HG02981 (cell line): Measurements from ENCODE around the gene PKNOX2.

Experiments used
- ATAC-seq: cut with Tn5 transposase; IDR thresholded peaks from one replicate; pipeline ENCODE4 v1.9.1; 2021; ENCODE audit warnings: mild to moderate bottlenecking, moderate library complexity; ENCODE audit not compliant: unreplicated experiment

PKNOX2 gene

GRCh38 chr11:125373426-125374391 is 209.2 kb downstream of the PKNOX2 start:
- no peak for ATAC-seq

- no peak for ATAC-seq
Measured at GRCh38 chr11:125374398-125374797, 209.8 kb downstream of the PKNOX2 start.

- ATAC-seq: no peak
Measured at GRCh38 chr11:125375146-125375545, 210.6 kb downstream of the PKNOX2 start.

- no peak for ATAC-seq
Measured at GRCh38 chr11:125376117-125376516, 211.6 kb downstream of the PKNOX2 start.

- no peak for ATAC-seq
Measured at GRCh38 chr11:125376856-125377255, 212.3 kb downstream of the PKNOX2 start.

GRCh38 chr11:125378083-125378482 is 213.5 kb downstream of the PKNOX2 start:
- no peak for ATAC-seq

GRCh38 chr11:125378571-125378970 is 214.0 kb downstream of the PKNOX2 start:
- no peak for ATAC-seq

- ATAC-seq: no peak
Measured at GRCh38 chr11:125379565-125379964, 215.0 kb downstream of the PKNOX2 start.

GRCh38 chr11:125379981-125380380 is 215.4 kb downstream of the PKNOX2 start:
- ATAC-seq: no peak

- ATAC-seq: no peak
Measured at GRCh38 chr11:125380756-125381445, 216.3 kb downstream of the PKNOX2 start.

GRCh38 chr11:125381499-125382044 is 217.0 kb downstream of the PKNOX2 start:
- ATAC-seq: no peak

- no peak for ATAC-seq
Measured at GRCh38 chr11:125382314-125382791, 217.8 kb downstream of the PKNOX2 start.

GRCh38 chr11:125382822-125383221 is 218.3 kb downstream of the PKNOX2 start:
- no peak for ATAC-seq

- ATAC-seq: no peak
Measured at GRCh38 chr11:125384825-125385224, 220.3 kb downstream of the PKNOX2 start.

GRCh38 chr11:125387901-125388300 is 223.3 kb downstream of the PKNOX2 start:
- no peak for ATAC-seq

GRCh38 chr11:125388611-125389010 is 224.1 kb downstream of the PKNOX2 start:
- no peak for ATAC-seq

- no peak for ATAC-seq
Measured at GRCh38 chr11:125389339-125390166, 225.0 kb downstream of the PKNOX2 start.

- ATAC-seq: no peak
Measured at GRCh38 chr11:125390946-125391345, 226.4 kb downstream of the PKNOX2 start.

GRCh38 chr11:125393331-125393730 is 228.8 kb downstream of the PKNOX2 start:
- no peak for ATAC-seq

GRCh38 chr11:125394296-125394695 is 229.7 kb downstream of the PKNOX2 start:
- ATAC-seq: no peak

GRCh38 chr11:125397421-125397820 is 232.9 kb downstream of the PKNOX2 start:
- no peak for ATAC-seq
